ENCODE measurements around the gene TAS2R20. TPM values are rescaled to one million over a fixed set of nuclear protein-coding genes. Genes with fewer than 3 reads are reported as not detected.
"Not testable (repeated sequence)": the region's sequence is repeated elsewhere in the genome, so short reads cannot be mapped to it uniquely, and the experiment has no call there.

TAS2R20 gene, protein sequence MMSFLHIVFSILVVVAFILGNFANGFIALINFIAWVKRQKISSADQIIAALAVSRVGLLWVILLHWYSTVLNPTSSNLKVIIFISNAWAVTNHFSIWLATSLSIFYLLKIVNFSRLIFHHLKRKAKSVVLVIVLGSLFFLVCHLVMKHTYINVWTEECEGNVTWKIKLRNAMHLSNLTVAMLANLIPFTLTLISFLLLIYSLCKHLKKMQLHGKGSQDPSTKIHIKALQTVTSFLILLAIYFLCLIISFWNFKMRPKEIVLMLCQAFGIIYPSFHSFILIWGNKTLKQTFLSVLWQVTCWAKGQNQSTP
- total RNA-seq = under 1 TPM; 0.27 to 0.94 TPM
- long read RNA-seq = 0 reads

DNA sequence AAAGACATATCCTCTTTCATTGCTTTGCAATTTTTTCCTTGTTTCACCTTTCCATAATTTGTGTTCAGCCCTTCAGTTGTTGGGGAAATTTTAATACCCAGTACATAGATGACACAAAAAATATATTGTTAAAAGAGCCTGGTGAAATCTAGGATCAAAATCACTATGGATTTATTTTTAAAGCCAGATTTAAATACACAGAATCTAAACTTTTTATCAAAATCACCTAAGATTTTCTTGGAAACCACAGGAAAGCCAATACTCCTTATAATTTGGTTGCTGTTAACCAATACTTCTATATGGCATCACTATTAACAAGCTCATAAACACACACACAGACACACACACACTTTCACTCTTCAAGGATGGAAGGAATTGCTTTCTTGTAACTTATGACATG, at the start of gene TAS2R20:
TSS of gene TAS2R20 (minus strand) at position 101 of the 400 bp plus-strand sequence. CDS start 429 bp downstream, outside the sequence.
- intact Hi-C loops (cut with DNase I) = no loop called here
- no peak for DNase-seq

DNA sequence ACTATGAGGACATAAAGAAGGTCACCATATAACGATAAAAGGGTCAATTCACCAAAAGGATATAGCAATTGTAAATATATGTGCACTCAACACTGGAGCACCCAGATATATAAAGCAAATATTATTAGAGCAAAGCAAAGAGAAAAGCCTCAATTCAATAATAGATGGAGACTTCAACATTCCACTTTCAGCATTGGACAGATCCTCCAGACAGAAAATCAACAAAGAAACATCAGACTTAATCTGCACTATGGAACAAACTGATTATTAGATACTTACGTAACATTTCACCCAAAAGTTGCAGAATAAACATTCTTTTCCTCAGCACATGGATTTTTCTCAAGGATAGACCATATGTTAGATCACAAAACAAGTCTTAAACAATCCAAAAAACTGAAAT, 43.3 kb upstream of the TAS2R20 start:
- DNase-seq; intact Hi-C loops (cut with DNase I): not testable (repeated sequence)

More for the DNA sequence above, at the start of gene TAS2R20:
- no peak for ATAC-seq

DNA sequence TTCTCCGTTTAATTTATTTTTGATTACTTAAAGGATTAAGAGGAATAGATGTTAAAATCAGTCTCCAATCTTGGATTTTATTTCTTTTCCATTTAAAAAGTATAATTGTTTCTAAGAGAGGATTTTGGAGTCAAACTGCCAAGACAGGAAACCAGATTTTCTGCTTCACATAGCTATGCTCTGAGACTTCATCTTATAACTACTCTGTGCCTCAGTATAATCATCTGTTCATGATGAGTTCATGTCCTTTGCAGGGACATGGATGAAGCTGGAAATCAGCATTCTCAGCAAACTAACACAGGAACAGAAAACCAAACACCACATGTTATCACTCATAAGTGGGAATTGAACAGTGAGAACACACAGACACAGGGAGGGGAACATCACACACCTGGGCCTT, 42.1 kb upstream of the TAS2R20 start:
- intact Hi-C loops (cut with DNase I) = no loop called here
- DNase-seq (no peak), ATAC-seq (no peak)

More for the DNA sequence above, 43.3 kb upstream of the TAS2R20 start:
- ATAC-seq = not testable (repeated sequence)

DNA sequence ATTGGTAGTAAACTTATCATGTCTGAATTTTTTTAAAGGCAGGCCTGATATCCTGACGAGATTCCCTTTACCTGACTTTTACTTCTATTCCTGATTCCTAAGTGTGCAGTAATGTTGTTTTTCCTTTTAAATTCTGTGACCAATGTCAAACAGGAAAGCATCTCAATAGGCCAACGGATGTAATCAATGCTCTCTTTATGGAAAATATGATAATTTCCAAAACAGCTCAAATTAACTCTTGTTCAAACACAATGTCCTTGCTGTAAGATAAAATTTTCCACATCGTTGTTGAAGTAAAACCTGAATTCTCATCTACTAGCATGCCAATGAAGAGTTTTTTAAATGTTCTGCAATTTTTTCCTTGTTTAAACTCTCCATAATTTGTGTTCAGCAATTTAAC, 41.1 kb upstream of the TAS2R20 start:
- ATAC-seq = no peak
- no peak for DNase-seq
- intact Hi-C loops (cut with DNase I) = no loop called here

DNA sequence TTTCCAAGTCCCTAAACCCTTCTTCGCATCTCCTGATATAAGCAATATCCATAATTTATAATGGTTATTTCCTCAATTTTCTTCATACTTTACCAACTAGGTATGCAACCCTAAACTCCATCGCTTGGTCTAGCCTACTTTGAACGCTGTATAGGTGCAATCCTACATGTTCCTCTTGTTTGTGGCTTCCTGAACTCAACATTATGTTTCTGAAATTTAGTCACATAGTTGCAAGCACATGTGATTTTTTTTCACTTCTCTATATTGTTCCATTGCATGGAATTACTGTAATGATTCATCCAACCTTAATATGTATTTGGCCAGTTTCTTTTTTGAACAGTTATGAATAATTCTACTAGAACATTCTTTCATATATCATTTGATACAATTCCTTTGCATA, 35.9 kb upstream of the TAS2R20 start:
- ATAC-seq; intact Hi-C loops (cut with DNase I); DNase-seq: not testable (repeated sequence)

DNA sequence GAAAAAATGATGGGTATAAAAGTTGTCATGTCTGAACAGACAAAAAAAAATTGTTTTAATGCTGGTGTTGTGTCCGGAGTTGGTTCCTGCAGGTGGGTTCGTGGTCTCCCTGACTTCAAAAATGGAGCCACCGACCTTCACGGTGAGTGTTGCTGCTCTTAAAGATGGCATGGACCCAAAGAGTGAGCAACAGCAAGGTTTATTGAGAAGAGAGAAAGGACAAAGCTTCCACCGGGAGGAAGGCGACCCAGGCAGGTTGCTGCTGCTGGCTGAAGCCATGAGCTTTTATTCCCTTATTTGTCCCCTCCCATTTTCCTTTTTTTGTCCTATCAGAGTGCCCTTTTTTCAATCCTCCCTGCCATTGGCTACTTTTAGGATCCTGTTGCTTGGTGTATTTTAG, 33.2 kb upstream of the TAS2R20 start, which contains the start of gene TAS2R31:
TSS of gene TAS2R31 (minus strand) at position 101 of the 400 bp plus-strand sequence. CDS start at position 29, 72 bp downstream.
- DNase-seq (no peak), ATAC-seq (no peak)
- intact Hi-C loops (cut with DNase I) = no loop called here

DNA sequence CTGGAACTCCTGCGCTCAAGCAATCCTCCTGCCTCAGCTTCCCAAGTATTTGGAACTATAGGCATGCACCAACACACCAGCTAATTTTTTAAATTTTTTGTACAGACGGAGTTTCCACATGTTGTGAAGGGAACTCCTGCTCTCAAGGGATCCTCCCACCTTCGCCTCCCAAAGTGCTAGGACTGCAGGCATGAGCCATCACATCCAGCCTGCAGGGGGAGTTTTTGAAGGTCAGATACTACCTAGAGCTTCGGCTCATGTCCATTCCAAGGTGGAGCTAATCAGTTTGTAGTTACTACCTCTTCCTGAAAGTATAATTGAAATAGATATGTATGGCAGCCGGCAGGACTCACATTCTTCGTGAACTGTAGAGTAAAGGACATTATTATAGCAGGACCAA, 28.0 kb upstream of the TAS2R20 start:
- ATAC-seq (no peak), DNase-seq (no peak)
- intact Hi-C loops (cut with DNase I) = no loop called here

DNA sequence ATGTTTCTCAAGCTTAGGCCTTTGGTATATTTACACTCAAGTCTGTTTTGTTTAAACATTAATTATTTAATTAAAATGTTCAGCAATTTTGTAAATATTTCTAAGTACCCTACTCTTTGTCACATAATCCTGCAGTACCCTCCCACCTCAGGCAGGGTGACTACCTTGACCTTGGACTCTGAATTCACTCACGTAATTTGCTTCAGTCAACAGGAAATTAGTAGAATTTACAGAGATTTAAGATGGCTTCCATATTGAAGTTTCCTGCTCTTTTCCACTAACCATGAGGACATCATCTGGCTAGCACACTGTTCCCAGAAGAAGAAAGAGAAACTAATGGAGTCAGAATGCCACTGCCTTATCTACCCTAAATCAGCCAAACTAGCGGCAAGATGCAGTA, 25.3 kb upstream of the TAS2R20 start:
- ATAC-seq (no peak), DNase-seq (no peak)
- intact Hi-C loops (cut with DNase I) = no loop called here

DNA sequence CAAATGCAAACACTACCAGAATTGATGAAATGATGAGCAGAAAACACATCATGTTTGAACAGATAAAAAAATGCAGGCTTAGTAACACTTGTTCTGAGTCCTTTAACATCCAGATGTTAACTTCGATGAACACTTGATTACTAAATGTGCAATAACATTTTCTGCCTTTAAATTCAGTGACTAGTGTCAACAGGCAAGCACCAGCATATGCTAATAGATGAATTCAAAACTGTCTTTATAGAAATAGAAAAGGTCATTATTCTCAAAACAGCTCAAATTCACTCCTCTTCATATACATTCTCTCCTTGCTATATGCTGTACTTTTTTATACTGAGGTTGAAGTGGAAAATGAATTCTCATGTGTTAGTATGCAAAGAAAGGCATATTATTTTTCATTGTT, 24.4 kb upstream of the TAS2R20 start, which contains the start of gene TAS2R19:
TSS of gene TAS2R19 (minus strand) at position 101 of the 400 bp plus-strand sequence. CDS start at position 52, 49 bp downstream.
- intact Hi-C loops (cut with DNase I) = no loop called here
- DNase-seq (no peak), ATAC-seq (no peak)

DNA sequence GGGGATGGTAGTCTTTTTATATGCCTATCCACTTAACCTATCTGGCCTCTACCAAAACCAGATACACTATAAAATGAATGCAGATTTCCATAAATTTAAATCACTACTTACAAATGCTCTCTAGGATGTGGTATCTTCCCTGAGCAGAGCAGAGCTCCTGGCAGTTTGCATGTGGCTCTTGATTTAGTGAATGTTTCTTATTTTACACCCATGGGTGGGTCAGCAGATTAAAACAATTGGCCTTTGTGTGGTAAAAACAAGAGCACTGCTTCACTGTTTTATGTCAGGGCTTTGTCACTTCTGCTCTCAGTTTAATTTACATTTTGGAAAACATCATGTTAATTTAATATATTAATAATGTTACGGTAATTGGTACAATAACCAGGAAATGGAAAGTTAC, 18.8 kb upstream of the TAS2R20 start:
- intact Hi-C loops (cut with DNase I) = no loop called here
- DNase-seq (no peak), ATAC-seq (no peak)

DNA sequence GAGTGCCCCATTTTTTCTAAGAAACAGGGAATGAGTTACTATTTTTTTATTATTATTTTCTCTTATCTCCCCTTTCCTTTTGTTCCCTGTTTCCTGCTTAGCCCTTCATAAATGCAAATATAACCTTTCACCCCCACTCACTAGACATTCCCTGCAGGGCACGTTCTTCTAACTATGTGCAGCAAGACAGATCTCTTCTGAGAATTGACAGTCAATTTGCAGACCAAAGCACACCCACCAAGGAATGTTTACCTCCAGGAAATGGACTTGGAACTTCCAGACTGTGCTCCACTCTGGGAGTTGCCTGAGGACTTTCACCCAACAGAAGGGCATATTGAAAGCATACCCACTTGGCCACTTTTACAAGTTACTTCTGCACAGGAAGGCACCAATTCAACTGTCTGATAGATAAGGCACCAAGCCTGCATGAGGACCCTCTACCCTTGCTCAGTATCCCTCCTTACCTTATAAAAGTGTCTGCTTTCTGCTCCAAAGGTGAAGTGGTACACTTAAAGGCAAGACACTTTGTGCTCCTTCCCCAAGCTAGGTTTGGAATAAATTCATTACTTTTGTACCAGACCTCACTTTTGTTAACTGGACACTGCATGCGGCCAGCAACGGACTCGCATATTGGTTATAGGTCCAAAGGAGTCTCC, 17.8 kb upstream of the TAS2R20 start:
- intact Hi-C loops (cut with DNase I) = no loop called here
- ATAC-seq = no peak
- DNase-seq = no peak

DNA sequence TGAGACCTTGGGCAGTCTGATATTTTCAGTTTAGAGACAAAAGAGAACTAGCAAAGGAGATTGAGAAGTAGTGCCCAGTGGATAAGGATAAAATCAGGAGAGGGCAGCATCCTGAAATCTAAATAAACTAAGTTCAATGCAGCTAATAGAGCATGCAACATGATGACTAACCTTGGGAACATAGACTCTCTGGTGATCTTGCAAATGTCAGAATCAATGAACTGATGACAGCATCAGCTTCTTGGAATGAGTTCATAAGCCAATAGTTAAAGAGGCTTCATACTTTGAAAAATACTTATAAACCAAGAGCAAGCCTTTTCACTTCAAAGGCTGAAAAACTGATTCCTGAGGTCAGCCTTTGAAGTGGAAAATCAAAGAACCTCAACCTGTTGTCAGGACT, 16.1 kb upstream of the TAS2R20 start:
- ATAC-seq (no peak), DNase-seq (no peak)
- intact Hi-C loops (cut with DNase I) = no loop called here

DNA sequence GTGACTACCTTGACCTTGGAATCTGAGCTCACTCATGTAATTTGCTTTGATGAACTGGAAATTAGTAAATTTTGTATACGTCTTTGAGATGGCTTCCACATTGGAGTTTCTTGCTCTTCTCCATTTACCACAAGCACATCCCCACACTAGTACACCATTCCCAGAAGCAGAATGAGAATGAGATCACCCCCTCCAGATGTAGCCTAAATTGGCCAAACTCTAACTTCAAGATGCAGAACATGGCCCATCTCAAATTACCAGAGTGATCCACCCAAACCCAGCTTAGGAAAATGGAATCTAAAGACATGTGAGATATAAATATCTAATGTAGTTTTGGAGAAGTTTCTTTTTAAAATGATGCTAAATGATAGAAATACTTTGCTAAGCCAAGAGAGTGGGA, 9.5 kb upstream of the TAS2R20 start:
- ATAC-seq (no peak), DNase-seq (no peak)
- intact Hi-C loops (cut with DNase I) = no loop called here

DNA sequence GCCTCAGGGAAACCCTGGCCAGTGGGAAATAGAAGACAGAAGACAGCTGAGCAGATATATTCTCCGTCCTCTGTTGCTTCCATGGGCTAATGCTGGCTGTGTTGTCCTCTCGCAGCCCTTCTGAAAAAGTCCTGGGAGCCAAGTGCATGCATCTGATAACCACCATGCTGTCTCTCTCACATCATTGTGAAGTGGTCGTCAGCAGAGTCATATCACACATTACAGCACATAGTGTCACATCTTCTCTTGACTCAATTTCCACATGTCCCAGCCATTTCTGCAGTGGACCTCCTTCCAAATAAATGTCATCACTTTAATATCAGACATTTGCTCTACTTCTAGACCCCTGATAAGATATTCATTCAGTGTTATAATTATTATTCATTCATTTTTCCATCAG, 3.8 kb downstream of the TAS2R20 start:
- no peak for ATAC-seq
- DNase-seq = no peak
- intact Hi-C loops (cut with DNase I) = no loop called here

DNA sequence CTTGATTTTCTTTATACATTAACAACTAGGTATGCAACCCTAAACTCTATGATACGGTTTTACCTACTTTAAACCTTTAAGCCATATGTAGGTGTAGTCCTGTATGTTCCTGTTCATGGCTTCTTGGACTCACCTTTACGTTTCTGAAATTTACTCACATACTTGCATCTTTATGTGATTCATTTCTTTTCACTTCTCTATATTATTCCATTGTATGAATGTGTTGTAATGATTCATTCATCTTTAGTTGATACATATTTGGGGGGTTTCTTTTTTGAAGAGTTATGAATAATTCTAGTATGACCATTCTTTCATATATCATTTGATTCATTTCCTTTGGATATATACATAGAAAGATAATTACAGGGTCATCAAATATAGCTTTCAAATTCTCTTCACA, 9.0 kb downstream of the TAS2R20 start:
- no peak for DNase-seq
- intact Hi-C loops (cut with DNase I) = no loop called here
- ATAC-seq = no peak

DNA sequence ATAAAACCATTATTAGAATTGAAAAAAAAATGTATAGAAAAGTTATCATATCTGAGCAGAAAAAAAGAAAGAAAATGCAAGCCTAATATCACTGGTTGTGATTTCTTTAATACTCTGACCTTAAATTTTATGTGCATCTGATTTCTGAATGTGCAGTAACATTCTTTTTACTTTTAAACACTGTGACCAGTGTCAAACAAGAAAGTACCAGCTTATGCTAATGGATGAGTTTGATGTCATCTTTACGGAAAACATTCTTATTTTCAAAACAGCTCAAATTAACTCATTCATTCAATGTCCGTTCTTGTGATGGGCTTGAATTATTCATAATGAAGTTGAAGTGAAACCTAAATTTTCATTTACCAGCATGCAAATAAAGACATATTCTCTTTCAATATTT, 11.3 kb downstream of the TAS2R20 start, which contains the start of gene TAS2R50:
TSS of gene TAS2R50 (minus strand) at position 101 of the 400 bp plus-strand sequence. CDS start at position 49, 52 bp downstream.
- no peak for ATAC-seq

DNA sequence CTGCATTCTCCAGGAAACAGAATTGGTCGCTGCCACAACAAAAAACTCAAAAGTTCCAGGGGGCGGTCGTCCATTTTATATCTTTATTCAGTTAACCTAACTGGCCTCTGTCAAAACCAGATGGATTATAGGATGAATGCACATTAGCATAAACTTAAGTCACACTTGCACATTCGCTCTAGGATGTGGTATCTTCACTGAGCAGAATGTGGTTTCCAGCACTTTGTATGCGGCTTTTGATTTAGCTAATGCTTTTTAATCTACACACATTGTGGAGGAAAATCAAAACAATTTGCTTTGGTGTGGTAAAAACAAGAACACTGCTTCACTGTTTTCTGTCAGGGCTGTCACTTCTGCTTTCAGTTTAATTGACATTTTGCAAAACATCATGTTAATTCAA, 15.9 kb downstream of the TAS2R20 start:
- peak in 1 of 2 donors; percentile 23 for ATAC-seq
- DNase-seq = no peak
- intact Hi-C loops (cut with DNase I) = no loop called here

More for the DNA sequence above, 11.3 kb downstream of the TAS2R20 start, which contains the start of gene TAS2R50:
- no peak for DNase-seq
- intact Hi-C loops (cut with DNase I) = no loop called here

DNA sequence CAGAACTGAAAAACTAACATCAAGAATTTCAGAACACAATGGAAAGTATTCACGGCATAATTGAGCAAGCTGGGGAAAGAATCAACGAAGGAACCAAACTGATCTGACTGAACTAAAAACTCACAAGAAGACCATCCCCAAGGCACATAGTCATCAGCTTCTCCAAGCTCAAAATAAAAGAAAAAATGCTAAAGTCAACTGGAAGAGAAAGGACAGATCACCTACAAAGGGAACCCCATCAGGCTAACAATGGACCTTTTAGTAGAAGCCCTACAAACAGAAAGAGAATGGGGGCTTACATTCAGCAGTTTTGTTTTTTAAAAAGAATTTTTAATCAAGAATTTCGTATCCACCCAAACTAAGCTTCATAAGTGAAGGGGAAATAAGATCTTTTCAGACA, 23.1 kb downstream of the TAS2R20 start:
- intact Hi-C loops (cut with DNase I) = no loop called here
- ATAC-seq (no peak), DNase-seq (no peak)

DNA sequence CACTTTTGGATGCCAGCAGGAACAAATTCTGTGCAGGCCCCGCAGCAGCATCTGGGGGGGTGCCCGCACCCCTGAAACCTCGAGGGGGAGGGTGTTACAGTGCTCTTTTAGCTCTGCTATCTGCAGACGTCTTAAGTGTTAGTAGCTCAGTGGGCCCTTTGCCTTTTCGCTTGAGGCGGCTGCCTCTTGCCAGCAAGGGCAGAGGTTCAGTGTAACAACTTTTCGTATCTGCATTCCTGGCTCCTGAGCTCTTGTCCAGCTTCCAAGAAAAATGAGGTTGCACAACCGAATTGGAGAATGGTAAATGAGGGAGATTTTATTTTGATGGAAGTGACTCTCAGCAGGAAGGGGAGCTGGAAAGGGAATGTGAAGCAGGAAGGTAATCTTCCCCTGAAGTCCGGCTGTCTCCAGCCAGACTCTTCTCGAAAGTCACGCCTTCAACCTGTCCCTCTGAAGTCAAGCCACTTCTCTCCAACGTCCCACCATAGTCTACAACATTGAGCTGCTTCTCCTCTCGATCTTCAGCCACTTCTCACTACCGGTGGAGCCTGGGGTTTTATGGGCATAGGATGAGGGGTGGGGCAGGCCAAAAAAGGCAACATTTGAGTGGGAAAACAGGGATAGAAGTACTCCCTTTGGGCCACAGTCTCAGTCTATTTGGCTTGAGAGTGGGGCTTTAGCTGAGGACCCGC, 29.2 kb downstream of the TAS2R20 start:
- DNase-seq (peak; percentile 56), ATAC-seq (peak; percentile 91 to 92)
- intact Hi-C loops (cut with DNase I) = loop anchor here in 1 of 2 donors (10.0 kb wide), 1 partner anchor 226 kb away; no protein-coding TSS in a partner anchor

DNA sequence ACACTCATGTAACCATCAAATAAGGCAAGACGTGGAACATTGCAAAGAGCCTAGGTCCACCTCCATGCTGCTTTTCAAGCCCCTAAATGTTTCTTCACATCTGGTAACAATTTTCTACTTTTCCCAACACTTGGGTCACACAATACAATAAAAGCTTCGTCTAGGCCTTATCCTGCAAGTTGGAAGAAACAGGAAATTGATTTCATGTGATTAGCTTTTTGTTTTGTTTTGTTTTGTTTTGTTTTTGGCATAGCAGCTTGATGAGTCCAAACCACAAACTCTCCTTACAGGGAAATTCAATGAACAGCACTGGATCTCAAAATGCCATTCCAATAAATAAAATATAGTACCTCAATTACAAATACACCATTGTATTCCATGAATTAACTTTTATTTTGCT, 30.7 kb downstream of the TAS2R20 start:
- intact Hi-C loops (cut with DNase I) = loop anchor here in 1 of 2 donors (10.0 kb wide), 1 partner anchor 227 kb away; no protein-coding TSS in a partner anchor
- DNase-seq (no peak), ATAC-seq (no peak)

Measured in left cardiac atrium (tissue), 4 donors.